Measurements from ENCODE around the gene TBC1D9. TPM values are rescaled to one million over a fixed set of nuclear protein-coding genes. Genes with fewer than 3 reads are reported as not detected.

The TBC1D9 gene
- polyA plus RNA-seq, 1 of the 3 experiments (the other 2 are of a cell fraction) = 13.5 TPM

- TF ChIP-seq MEF2A (IDR thresholded peaks at IDR 0.05; ENCODE audit: borderline replicate concordance, low read depth) (no peak), MXI1 (IDR thresholded peaks at IDR 0.05; ENCODE audit: low read depth, low read length) (no peak), EP300 (IDR thresholded peaks at IDR 0.05; ENCODE audit: borderline replicate concordance in 1 of 2, low read depth in 1 of 2, low read length in 1 of 2) (no peak), REST (IDR thresholded peaks at IDR 0.05; ENCODE audit: low read depth, low read length) (no peak), POLR2AphosphoS5 (IDR thresholded peaks at IDR 0.05; ENCODE audit: low read depth, low read length) (no peak), CTCF (IDR thresholded peaks at IDR 0.05) (no peak), FOXM1 (IDR thresholded peaks at IDR 0.05; ENCODE audit: low read depth) (no peak), RCOR1 (IDR thresholded peaks at IDR 0.05; ENCODE audit: low read length) (no peak), GATA2 (CRISPR knock-in tag; IDR thresholded peaks at IDR 0.05) (no peak), SMC3 (IDR thresholded peaks at IDR 0.05; ENCODE audit: low read depth, low read length) (no peak), GABPA (IDR thresholded peaks at IDR 0.05; ENCODE audit: low read depth) (no peak), MAX (IDR thresholded peaks at IDR 0.05; ENCODE audit: low read depth) (no peak), YY1 (IDR thresholded peaks at IDR 0.05; ENCODE audit: low read depth) (no peak), FOXJ3 (CRISPR knock-in tag; IDR thresholded peaks at IDR 0.05) (no peak), IRF3 (IDR thresholded peaks at IDR 0.05; ENCODE audit: low read depth, low read length) (no peak)
- H2AFZ ChIP-seq (ENCODE audit: low read depth) = no peak overlapping the region
- peaks cover 12 to 19% of the 10 kb centered on the region in 2 experiments for H3K36me3 ChIP-seq (replicated peaks in 1 of 2; ENCODE audit: control insufficient read depth in 1 of 2, insufficient read depth in 2 of 2, low read length in 1 of 2)
- no peaks in the 10 kb centered on the region for H3K27me3 ChIP-seq (ENCODE audit: insufficient read depth)
- H3K4me2 ChIP-seq = no peak overlapping the region
- H3K9ac ChIP-seq = no peak overlapping the region
- no peak for DNase-seq
- H3K4me1 ChIP-seq (ENCODE audit: control insufficient read depth in 1 of 2, insufficient read depth in 2 of 2, low read depth in 1 of 2, low read length in 1 of 2) = peaks cover 14 to 17% of the 10 kb centered on the region in 2 experiments; a peak in 3 of 4 replicates
- no peaks in the 10 kb centered on the region for H3K9me3 ChIP-seq
- H3K27ac ChIP-seq (ENCODE audit: low read depth in 2 of 2, low read length in 1 of 2) = no peak overlapping the region
- H4K20me1 ChIP-seq (ENCODE audit: insufficient read depth) = no peaks in the 10 kb centered on the region
- POLR2A ChIA-PET = no interaction called here
- no peaks in the 10 kb centered on the region for H3F3A ChIP-seq (replicated peaks; ENCODE audit: insufficient read depth)
- H3K4me3 ChIP-seq (ENCODE audit: low read depth in 2 of 2, low read length in 1 of 2) = no peak overlapping the region
- no peaks in the 10 kb centered on the region for H3K9me2 ChIP-seq
- 0 out of 2 replicates have a peak, but pooled peaks cover 3% of the 10 kb centered on the region for H3K79me2 ChIP-seq (ENCODE audit: insufficient read depth)
- CTCF ChIA-PET = no interaction called here
Observed at GRCh38 chr4:140684314-140684713, 71.9 kb downstream of the TBC1D9 start.

Measured in SK-N-SH (cell line).